NB4 (cell line): Measurements from ENCODE around the gene TSEN54.

Experiments
- DNase-seq: peaks from one replicate; pipeline ENCODE4 v3.0.0; 2010; ENCODE audit warnings: low read depth
- H3K4me3 ChIP-seq: one replicate; pipeline ENCODE4 v1.5.1; 2011; ENCODE audit warnings: mild to moderate bottlenecking, low read depth, low read length, moderate library complexity
- CTCF ChIP-seq: IDR thresholded peaks from one replicate; pipeline ENCODE4 v1.5.1; 2012; ENCODE audit warnings: low read depth, low read length
- MAX ChIP-seq: IDR thresholded peaks from 2 replicates; pipeline ENCODE4 v1.6.1; 2011; ENCODE audit warnings: low read depth, low read length
- MYC ChIP-seq: IDR thresholded peaks from 2 replicates; pipeline ENCODE4 v1.6.1; 2011; ENCODE audit warnings: low read depth, low read length
- POLR2A ChIP-seq: IDR thresholded peaks from 2 replicates; pipeline ENCODE4 v1.6.1; 2011; ENCODE audit warnings: mild to moderate bottlenecking; ENCODE audit not compliant: insufficient read length; ENCODE audit errors: extremely low read depth

TSEN54 gene

GRCh38 chr17:75546181-75546580 is 29.9 kb downstream of the TSEN54 start:
- H3K4me3 ChIP-seq = no peak overlapping the region
- no peak for DNase-seq
- no peak for TF ChIP-seq MAX
- no peak for TF ChIP-seq MYC
- TF ChIP-seq POLR2A = no peak
- no peak for TF ChIP-seq CTCF

DNA sequence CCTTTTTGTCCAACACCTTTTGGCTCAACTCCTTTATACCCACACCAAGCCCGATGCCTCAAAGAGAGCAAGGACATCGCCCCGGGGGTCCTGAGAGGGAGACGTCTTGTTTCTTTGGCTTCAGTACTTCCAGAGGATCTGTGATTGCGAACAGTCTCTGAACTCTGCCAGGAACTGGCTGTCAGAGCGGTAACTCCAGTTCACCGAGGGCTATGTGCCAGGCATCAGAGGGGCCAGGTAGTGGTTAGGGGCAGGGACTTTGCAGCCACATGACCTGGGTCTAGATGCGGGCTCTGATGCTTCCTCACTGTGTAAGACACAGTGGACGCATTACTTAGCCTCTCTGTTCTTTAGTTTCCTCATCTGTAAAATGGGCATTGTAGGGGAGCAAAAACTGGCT is 30.8 kb downstream of the TSEN54 start:
- no peak overlapping the region for H3K4me3 ChIP-seq
- TF ChIP-seq MYC = no peak
- TF ChIP-seq MAX = no peak
- no peak for TF ChIP-seq CTCF
- no peak for DNase-seq

- H3K4me3 ChIP-seq = no peak overlapping the region
- TF ChIP-seq POLR2A (no peak), MYC (no peak), MAX (no peak), CTCF (no peak)
- no peak for DNase-seq
Measured at GRCh38 chr17:75548813-75549212, 32.5 kb downstream of the TSEN54 start.

DNA sequence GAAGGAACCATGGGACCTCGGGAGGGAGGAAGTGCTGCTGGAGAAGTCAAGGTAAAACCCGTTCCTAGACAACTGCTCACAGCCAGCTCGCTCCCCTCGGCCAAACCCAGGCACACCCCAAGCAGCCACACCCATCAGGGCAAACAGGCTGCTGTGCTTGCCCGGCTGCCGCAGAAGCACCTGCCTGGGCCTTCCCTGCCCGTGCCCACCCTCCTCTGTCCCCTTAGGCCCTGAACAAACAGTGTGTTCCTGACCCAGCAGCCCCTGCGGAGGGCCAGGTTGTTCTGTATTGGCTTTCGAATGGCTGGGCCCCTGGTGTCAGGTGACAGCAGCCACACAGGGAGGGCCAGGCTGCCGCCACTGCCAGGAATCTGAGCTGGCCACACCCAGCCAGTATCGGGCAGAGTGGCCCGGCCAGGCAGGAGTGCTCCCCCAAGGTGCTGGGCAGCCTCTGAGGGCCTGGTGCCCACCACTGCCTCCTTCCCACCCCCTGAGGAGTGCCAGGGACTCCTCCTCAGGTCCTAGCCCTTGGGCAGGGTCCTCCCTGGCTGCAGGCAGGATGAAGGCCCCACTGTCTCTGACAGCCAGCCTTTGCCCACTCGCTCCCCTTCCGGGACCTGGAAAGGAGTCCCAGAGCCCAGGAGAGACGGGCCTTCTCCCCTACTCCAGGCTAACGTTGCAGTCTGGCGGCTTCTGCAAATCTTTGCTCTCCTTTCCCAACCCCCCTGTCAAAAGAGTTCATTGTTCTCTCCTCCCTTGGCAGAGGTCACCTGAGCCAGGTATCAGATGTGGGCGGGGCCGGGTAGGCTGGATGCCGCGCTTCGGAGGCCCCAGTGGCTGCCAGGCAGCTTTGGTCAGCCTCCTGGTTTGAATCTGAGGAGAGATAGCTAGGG is 33.2 kb downstream of the TSEN54 start:
- no peak overlapping the region for H3K4me3 ChIP-seq
- DNase-seq = no peak
- TF ChIP-seq MAX (no peak), MYC (no peak), POLR2A (no peak), CTCF (no peak)

- H3K4me3 ChIP-seq = no peak overlapping the region
- no peak for DNase-seq
- TF ChIP-seq CTCF (no peak), MYC (no peak), POLR2A (no peak), MAX (no peak)
Measured at GRCh38 chr17:75550139-75550465, 33.8 kb downstream of the TSEN54 start.

GRCh38 chr17:75551266-75551665 is 34.9 kb downstream of the TSEN54 start:
- TF ChIP-seq POLR2A (no peak), CTCF (no peak), MAX (no peak), MYC (no peak)
- DNase-seq = no peak
- no peak overlapping the region for H3K4me3 ChIP-seq
